K562 (cell line): ENCODE measurements around the gene RFC5. TPM values are rescaled to one million over a fixed set of nuclear protein-coding genes. Genes with fewer than 3 reads are reported as not detected.

ENCODE experiments used
- ADNP ChIP-seq: fragments of 200-800 bp; sonication (Bioruptor generic); IDR thresholded peaks from 2 replicates; pipeline ENCODE4 v1.6.1; 2016; ENCODE audit warnings: missing genetic modification characterization, missing compliant biosample characterization
- ASH1L ChIP-seq: fragments of 450-650 bp; IDR thresholded peaks from 2 replicates; pipeline ENCODE4 v1.6.1; 2018; ENCODE audit warnings: borderline replicate concordance, mild to moderate bottlenecking, low read depth; ENCODE audit not compliant: partially characterized antibody
- BCL6 ChIP-seq: fragments of 250-450 bp; sonication (Bioruptor Pico); IDR thresholded peaks from 2 replicates; pipeline ENCODE4 v1.4.0; 2020
- C11orf30 ChIP-seq: fragments of 450-650 bp; IDR thresholded peaks from 2 replicates; pipeline ENCODE4 v1.6.1; 2016; ENCODE audit warnings: low read depth, mild to moderate bottlenecking
- FOS ChIP-seq: IDR thresholded peaks from 3 replicates; pipeline ENCODE4 v1.6.1; 2011; ENCODE audit not compliant: insufficient read length; ENCODE audit errors: extremely low read depth
- LARP7 ChIP-seq: fragments of 450-650 bp; IDR thresholded peaks from 2 replicates; pipeline ENCODE4 v1.6.1; 2016
- MAFF ChIP-seq: IDR thresholded peaks from 2 replicates; pipeline ENCODE4 v1.6.1; 2012; ENCODE audit warnings: low read length, improper control_type of control experiment
- NCOA1 ChIP-seq: fragments of 450-650 bp; IDR thresholded peaks from 2 replicates; pipeline ENCODE4 v1.6.1; 2016; ENCODE audit warnings: low read depth
- PHF21A ChIP-seq: fragments of 450-650 bp; IDR thresholded peaks from 2 replicates; pipeline ENCODE4 v1.6.1; 2017; ENCODE audit warnings: low read depth, borderline replicate concordance
- RUNX1 ChIP-seq: sonication (generic); IDR thresholded peaks from 2 replicates; pipeline ENCODE4 v1.6.1; 2016; ENCODE audit warnings: antibody characterized with exemption, low read depth
- SRSF7 ChIP-seq: fragments of 200-400 bp; formaldehyde crosslinking; optimal IDR thresholded peaks from 2 replicates; pipeline ENCODE3; 2017; ENCODE audit warnings: mild to moderate bottlenecking, low read depth, low read length
- STAT5A ChIP-seq: IDR thresholded peaks from 2 replicates; pipeline ENCODE4 v1.6.1; 2012; ENCODE audit warnings: low read length, inconsistent platforms, borderline replicate concordance
- TEAD1 ChIP-seq, 2 experiments: fragments of 450-650 bp in 1 of 2; sonication (generic) in 1 of 2; formaldehyde crosslinking; IDR thresholded peaks; 2 replicates each; pipeline versions ENCODE4 v1.4.0 to v1.8.0; 2020 to 2022; ENCODE audit warnings: mild to moderate bottlenecking in 2 of 2, missing genetic modification reagents in 1 of 2
- THRAP3 ChIP-seq: fragments of 450-650 bp; IDR thresholded peaks from 2 replicates; pipeline ENCODE4 v1.6.1; 2016; ENCODE audit warnings: mild to moderate bottlenecking, inconsistent platforms, borderline replicate concordance
- ZKSCAN8 ChIP-seq: fragments of 200-800 bp; sonication (Bioruptor generic); IDR thresholded peaks from 2 replicates; pipeline ENCODE4 v1.6.1; 2016; ENCODE audit warnings: missing genetic modification characterization, missing compliant biosample characterization
- ZNF12 ChIP-seq: sonication (generic); formaldehyde crosslinking; IDR thresholded peaks from 2 replicates; pipeline ENCODE4 v1.4.0; 2020; ENCODE audit warnings: mild to moderate bottlenecking, missing genetic modification reagents
- ZNF174 ChIP-seq: fragments of 250-450 bp; sonication (Bioruptor Pico); IDR thresholded peaks from 2 replicates; pipeline ENCODE4 v1.4.0; 2020; ENCODE audit warnings: mild to moderate bottlenecking
- ZNF3 ChIP-seq: fragments of 250-450 bp; sonication (Bioruptor Pico); IDR thresholded peaks from 2 replicates; pipeline ENCODE4 v1.5.0; 2021; ENCODE audit warnings: mild to moderate bottlenecking, moderate library complexity
- ZNF431 ChIP-seq: sonication (generic); formaldehyde crosslinking; IDR thresholded peaks from 2 replicates; pipeline ENCODE4 v1.8.0; 2022; ENCODE audit warnings: mild to moderate bottlenecking, missing genetic modification reagents
- polyA plus RNA-seq, 8 experiments: library from polyadenylated mRNA; depleted of rRNA in 4 of 8; stranded (reverse) in 5 of 8; unstranded in 3 of 8; fragments of >200 nt; fragmentation: Nextera tagmentation in 2 of 8; fragmentation: Illumina TruSeq in 1 of 8; extraction: Ambion mirVana in 2 of 8; extraction: Trizol in 1 of 8; gene quantifications; 2 replicates each; pipeline versions ENCODE4 v1.2.1 to v1.2.3, GENCODE V29; 2011 to 2014; ENCODE audit warnings: inconsistent platforms in 1 of 8, missing spikeins in 1 of 8
- total RNA-seq, 7 experiments: library from RNA; depleted of rRNA in 6 of 7; stranded (reverse); fragments of >200 nt in 6 of 7; fragmentation: Illumina TruSeq in 2 of 7; extraction: Trizol in 2 of 7; gene quantifications; 2 replicates each; pipeline versions ENCODE4 v1.2.1 to v1.2.3, GENCODE V29; 2011 to 2021; ENCODE audit warnings: low replicate concordance in 1 of 7
- TF ChIP-seq, protein P1 (sequence below): fragments of 250-450 bp; sonication (Bioruptor Pico); IDR thresholded peaks from 2 replicates; pipeline ENCODE4 v1.4.0; 2020; ENCODE audit warnings: mild to moderate bottlenecking, moderate library complexity, borderline replicate concordance
- TF ChIP-seq, protein P2 (sequence below): fragments of 250-450 bp; sonication (Bioruptor Pico); IDR thresholded peaks from 2 replicates; pipeline ENCODE4 v1.4.0; 2020
- TF ChIP-seq, protein P3 (sequence below), 3 experiments: fragments of 200-800 bp in 1 of 3; sonication (Bioruptor generic) in 1 of 3; sonication (generic) in 1 of 3; formaldehyde crosslinking in 1 of 3; IDR thresholded peaks; 2 replicates each; pipeline versions ENCODE4 v1.6.1 to v1.8.0; 2016 to 2022; ENCODE audit warnings: mild to moderate bottlenecking in 2 of 3, missing compliant biosample characterization in 2 of 3, missing genetic modification characterization in 2 of 3, missing genetic modification reagents in 1 of 3
- TF ChIP-seq, protein P4 (sequence below): IDR thresholded peaks from 2 replicates; pipeline ENCODE4 v1.6.1; 2011; ENCODE audit not compliant: insufficient read length; ENCODE audit errors: extremely low read depth

Gene RFC5
- total and polyA plus RNA-seq, 9 of the 15 experiments (the other 6 are each of a cell fraction or from before 2014, with no cell fraction given) = 61.8 to 189 (median 92.9) TPM

DNA sequence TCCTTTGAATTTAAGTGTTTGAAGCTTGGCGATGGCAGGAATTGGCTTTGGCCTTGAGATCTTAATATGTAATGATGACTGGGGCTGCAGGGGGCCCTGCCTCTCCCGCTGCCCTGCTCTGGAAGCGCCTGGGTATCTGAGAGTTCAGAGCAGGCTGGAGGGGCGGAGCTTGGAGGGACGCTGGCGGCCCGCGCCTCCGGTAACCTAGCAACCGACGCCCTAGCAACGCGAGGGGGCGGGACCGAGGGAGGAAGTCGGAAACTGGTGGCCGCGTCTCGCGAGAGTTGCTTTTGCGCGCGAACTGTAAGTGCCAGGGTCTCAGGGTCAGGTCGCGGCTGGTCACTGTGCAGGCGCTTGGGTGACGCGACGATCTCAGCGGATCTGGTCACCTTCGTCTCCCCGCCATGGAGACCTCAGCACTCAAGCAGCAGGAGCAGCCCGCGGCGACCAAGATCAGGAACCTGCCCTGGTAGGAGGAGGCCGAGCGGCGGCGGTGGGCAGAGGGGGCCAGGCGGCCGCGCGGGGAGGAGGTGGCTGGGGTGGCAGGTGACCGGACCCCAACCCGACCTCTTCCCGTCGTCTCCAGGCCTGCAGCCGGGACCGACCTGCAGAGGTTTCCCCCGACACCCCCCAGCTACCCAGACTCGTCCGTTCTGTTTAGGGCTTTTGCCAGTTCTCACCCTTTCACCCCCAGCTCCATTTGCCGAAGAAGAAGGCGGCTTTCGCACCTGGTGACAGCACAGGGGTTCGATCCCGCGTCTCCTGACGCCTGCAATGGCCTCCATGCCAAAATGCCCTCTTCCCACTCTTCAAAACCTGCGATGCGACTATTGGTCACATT, at the start of gene RFC5 (continued):
- TF ChIP-seq RUNX1 (0 out of 2 replicates have a peak, but pooled peaks have one; percentile 45), SRSF7 (no peak), ZNF12 (CRISPR knock-in tag) (no peak; the same call in 1 of the 2 replicates), LARP7 (no peak), BCL6 (no peak), FOS (no peak), STAT5A (no peak), MAFF (peak; percentile 74; the same call in 1 of the 2 replicates), C11orf30 (peak; percentile 76), ADNP (tag) (no peak), ASH1L (no peak), ZNF3 (CRISPR knock-in tag) (no peak), NCOA1 (no peak), ZNF431 (CRISPR knock-in tag) (no peak), ZNF174 (CRISPR knock-in tag) (no peak), PHF21A (no peak), THRAP3 (no peak), ZKSCAN8 (CRISPR knock-in tag) (no peak), TEAD1 (CRISPR knock-in tag; IDR thresholded peaks at IDR 0.05) (no peak)
- TF ChIP-seq, protein P1, sequence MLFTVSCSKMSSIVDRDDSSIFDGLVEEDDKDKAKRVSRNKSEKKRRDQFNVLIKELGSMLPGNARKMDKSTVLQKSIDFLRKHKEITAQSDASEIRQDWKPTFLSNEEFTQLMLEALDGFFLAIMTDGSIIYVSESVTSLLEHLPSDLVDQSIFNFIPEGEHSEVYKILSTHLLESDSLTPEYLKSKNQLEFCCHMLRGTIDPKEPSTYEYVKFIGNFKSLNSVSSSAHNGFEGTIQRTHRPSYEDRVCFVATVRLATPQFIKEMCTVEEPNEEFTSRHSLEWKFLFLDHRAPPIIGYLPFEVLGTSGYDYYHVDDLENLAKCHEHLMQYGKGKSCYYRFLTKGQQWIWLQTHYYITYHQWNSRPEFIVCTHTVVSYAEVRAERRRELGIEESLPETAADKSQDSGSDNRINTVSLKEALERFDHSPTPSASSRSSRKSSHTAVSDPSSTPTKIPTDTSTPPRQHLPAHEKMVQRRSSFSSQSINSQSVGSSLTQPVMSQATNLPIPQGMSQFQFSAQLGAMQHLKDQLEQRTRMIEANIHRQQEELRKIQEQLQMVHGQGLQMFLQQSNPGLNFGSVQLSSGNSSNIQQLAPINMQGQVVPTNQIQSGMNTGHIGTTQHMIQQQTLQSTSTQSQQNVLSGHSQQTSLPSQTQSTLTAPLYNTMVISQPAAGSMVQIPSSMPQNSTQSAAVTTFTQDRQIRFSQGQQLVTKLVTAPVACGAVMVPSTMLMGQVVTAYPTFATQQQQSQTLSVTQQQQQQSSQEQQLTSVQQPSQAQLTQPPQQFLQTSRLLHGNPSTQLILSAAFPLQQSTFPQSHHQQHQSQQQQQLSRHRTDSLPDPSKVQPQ (CRISPR knock-in tag) = no peak
- TF ChIP-seq, protein P2, sequence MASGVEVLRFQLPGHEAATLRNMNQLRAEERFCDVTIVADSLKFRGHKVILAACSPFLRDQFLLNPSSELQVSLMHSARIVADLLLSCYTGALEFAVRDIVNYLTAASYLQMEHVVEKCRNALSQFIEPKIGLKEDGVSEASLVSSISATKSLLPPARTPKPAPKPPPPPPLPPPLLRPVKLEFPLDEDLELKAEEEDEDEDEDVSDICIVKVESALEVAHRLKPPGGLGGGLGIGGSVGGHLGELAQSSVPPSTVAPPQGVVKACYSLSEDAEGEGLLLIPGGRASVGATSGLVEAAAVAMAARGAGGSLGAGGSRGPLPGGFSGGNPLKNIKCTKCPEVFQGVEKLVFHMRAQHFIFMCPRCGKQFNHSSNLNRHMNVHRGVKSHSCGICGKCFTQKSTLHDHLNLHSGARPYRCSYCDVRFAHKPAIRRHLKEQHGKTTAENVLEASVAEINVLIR (CRISPR knock-in tag) = no peak
- TF ChIP-seq, protein P3, sequence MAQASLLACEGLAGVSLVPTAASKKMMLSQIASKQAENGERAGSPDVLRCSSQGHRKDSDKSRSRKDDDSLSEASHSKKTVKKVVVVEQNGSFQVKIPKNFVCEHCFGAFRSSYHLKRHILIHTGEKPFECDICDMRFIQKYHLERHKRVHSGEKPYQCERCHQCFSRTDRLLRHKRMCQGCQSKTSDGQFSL (CRISPR knock-in tag; IDR thresholded peaks at IDR 0.05) = 0 out of 2 replicates have a peak, but pooled peaks have one; percentile 68
- TF ChIP-seq, protein P3 (tag; IDR thresholded peaks at IDR 0.05) = no peak
- TF ChIP-seq, protein P4, sequence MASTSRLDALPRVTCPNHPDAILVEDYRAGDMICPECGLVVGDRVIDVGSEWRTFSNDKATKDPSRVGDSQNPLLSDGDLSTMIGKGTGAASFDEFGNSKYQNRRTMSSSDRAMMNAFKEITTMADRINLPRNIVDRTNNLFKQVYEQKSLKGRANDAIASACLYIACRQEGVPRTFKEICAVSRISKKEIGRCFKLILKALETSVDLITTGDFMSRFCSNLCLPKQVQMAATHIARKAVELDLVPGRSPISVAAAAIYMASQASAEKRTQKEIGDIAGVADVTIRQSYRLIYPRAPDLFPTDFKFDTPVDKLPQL = peak; percentile 50
